Large intestine (tissue), 3 donors: Measurements from ENCODE around the gene TMEM244. TPM values are rescaled to one million over a fixed set of nuclear protein-coding genes. Genes with fewer than 3 reads are reported as not detected.
"Not testable (repeated sequence)": the region's sequence is repeated elsewhere in the genome, so short reads cannot be mapped to it uniquely, and the experiment has no call there.

Experiments used
- DNase-seq, 2 donors: peaks; one replicate each; pipeline versions ENCODE4 v3.0.0 to v3.0.0-alpha.2; 2013
- H3K27ac ChIP-seq: one replicate; pipeline ENCODE4 v1.5.1; 2013; ENCODE audit warnings: low read length
- H3K27me3 ChIP-seq: 2 replicates; pipeline ENCODE4 v1.6.1; 2013; ENCODE audit warnings: low read length; ENCODE audit not compliant: control insufficient read depth, insufficient read depth
- H3K36me3 ChIP-seq: 2 replicates; pipeline ENCODE4 v1.6.1; 2013; ENCODE audit warnings: low read length; ENCODE audit not compliant: control insufficient read depth, insufficient read depth
- H3K4me1 ChIP-seq: one replicate; pipeline ENCODE4 v1.6.1; 2013; ENCODE audit warnings: low read length; ENCODE audit not compliant: control insufficient read depth, insufficient read depth
- H3K4me3 ChIP-seq: one replicate; pipeline ENCODE4 v1.5.1; 2013; ENCODE audit warnings: low read length
- H3K9me3 ChIP-seq: one replicate; pipeline ENCODE4 v1.6.1; 2013; ENCODE audit warnings: mild to moderate bottlenecking, low read depth, low read length, moderate library complexity; ENCODE audit not compliant: control insufficient read depth
- WGBS: methylation state at CpG from one replicate; pipeline ENCODE4 v1.1.5; 2013; ENCODE audit warnings: low lambda C conversion rate; ENCODE audit not compliant: insufficient coverage; 5-methylcytosine and 5-hydroxymethylcytosine counted together
- polyA plus RNA-seq: library from polyadenylated mRNA; unstranded; fragments of 120-200 nt; gene quantifications from one replicate; pipeline ENCODE4 v1.2.1, GENCODE V29; 2013

TMEM244 gene
- polyA plus RNA-seq, 1 donor = not detected

DNA sequence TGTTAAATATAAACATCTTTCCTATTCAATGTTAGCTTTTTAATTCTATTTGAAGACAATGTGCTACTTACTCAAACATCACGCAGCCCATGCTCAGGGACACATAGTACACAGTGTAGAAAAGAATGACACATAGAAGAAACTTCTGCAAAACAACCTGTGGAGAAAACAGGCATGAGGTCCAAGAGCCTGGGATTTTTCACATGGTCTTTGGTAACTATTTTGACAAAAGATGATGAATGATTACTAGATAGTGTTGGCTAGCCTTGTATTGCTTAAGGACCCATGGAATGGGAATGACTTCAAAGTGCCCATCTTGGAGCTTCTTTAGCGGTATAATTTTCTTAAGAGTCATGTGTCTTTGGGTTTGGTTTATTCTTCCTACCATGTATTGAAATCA, 15.4 kb downstream of the TMEM244 start:
- no peak overlapping the region for H3K27ac ChIP-seq
- peaks cover 3% of the 10 kb centered on the region for H3K27me3 ChIP-seq
- H3K36me3 ChIP-seq = no peaks in the 10 kb centered on the region
- H3K4me3 ChIP-seq = no peak overlapping the region
- no peaks in the 10 kb centered on the region for H3K4me1 ChIP-seq
- WGBS = 100% methylated on average over 1 of the region's 2 CpGs
- DNase-seq = no peak
- H3K9me3 ChIP-seq = no peaks in the 10 kb centered on the region

GRCh38 chr6:129844118-129844891, 16.8 kb downstream of the TMEM244 start:
- WGBS = 100% methylated on average over 1 of the region's 10 CpGs
- H3K9me3 ChIP-seq = no peaks in the 10 kb centered on the region
- no peak for DNase-seq
- no peaks in the 10 kb centered on the region for H3K4me1 ChIP-seq
- H3K4me3 ChIP-seq = no peak overlapping the region
- H3K36me3 ChIP-seq = no peaks in the 10 kb centered on the region
- H3K27me3 ChIP-seq = peaks cover 3% of the 10 kb centered on the region
- H3K27ac ChIP-seq = no peak overlapping the region

DNA sequence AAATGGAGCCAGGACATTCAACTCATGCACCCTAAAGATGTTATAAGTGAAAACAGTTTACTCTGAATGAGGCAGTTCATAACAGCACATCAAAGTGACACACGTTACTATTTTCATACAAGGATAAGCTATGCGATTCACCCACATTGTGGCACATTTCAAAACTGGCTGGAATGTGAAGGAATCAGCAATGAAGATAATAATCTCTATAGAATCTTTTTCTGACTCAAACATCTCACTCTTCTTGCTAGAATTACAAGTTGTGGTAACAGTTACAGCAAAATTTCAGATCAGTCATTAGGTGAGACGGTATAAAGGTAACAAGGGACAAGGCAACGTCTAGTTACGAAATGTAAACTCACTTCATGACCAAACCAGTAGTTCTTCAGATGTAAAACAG, 17.5 kb downstream of the TMEM244 start:
- H3K4me1 ChIP-seq = no peaks in the 10 kb centered on the region
- H3K4me3 ChIP-seq = no peak overlapping the region
- WGBS = no CpG with 5 or more reads among the region's 5 CpGs
- H3K27me3 ChIP-seq = peaks cover 3% of the 10 kb centered on the region
- no peak overlapping the region for H3K27ac ChIP-seq
- no peak for DNase-seq
- no peaks in the 10 kb centered on the region for H3K9me3 ChIP-seq
- no peaks in the 10 kb centered on the region for H3K36me3 ChIP-seq

DNA sequence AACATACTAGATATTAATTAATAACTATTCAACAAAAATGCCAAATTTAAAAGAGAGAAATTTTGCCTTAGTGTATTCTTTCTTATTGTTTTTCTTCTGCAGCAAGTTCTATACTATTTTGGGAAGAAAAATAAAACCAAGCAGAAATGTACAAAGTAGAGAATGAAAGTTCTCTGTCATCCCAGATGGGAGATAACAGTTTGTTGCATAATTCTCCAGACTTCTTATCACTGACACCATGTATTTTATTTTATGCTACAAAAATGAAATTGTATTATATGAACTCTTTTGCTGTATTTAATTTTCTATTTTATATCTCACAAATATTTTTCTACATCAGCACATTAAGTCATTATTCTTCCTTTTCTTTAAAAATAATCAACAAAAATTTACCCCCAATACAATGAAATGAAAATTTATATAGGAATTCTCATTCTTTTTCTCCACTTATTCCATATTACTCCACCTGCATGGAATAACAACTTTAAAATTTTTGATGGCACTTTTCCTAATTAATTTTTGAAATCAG, 18.2 kb downstream of the TMEM244 start:
- DNase-seq = no peak
- Histone ChIP-seq H3K27ac (no peak overlapping the region), H3K27me3 (peaks cover 3% of the 10 kb centered on the region), H3K4me1 (no peaks in the 10 kb centered on the region), H3K36me3 (no peaks in the 10 kb centered on the region), H3K9me3 (no peaks in the 10 kb centered on the region), H3K4me3 (no peak overlapping the region)

DNA sequence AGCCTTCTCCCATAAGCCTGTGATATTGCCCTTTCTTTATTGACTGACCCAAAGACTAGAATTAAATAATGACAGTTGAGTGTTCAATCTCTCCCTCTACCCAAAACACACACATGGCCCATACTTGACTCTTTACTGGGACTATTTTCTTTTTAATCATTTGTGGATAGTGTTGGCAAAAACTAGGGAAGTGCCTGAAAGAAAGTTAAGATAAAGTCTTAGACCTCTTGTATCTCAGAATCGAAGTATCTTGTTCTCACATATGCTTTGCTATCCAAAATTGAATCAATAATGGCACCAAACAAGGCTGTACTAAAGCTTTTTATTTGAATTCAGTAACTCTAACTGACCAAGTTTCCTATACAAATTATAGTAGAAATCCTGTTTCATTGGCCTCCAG, 19.0 kb downstream of the TMEM244 start:
- WGBS = no CpG with 5 or more reads among the region's 1 CpG
- Histone ChIP-seq H3K36me3 (no peaks in the 10 kb centered on the region), H3K4me3 (no peak overlapping the region), H3K27me3 (peaks cover 3% of the 10 kb centered on the region), H3K4me1 (no peaks in the 10 kb centered on the region), H3K9me3 (no peaks in the 10 kb centered on the region), H3K27ac (no peak overlapping the region)
- no peak for DNase-seq

DNA sequence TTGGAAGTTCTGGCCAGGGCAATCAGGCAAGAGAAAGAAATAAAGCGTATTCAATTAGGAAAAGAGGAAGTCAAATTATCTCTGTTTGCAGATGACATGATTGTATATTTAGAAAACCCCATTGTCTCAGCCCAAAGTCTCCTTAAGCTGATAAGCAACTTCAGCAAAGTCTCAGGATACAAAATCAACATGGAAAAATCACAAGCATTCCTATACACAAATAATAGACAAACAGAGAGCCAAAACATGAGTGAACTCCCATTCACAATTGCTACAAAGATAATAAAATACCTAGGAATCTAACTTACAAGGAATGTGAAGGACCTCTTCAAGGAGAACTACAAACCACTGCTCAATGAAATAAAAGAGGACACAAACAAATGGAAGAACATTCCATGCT, 21.6 kb downstream of the TMEM244 start:
- H3K36me3 ChIP-seq, H3K4me3 ChIP-seq, DNase-seq, H3K27me3 ChIP-seq, H3K9me3 ChIP-seq, H3K4me1 ChIP-seq, H3K27ac ChIP-seq: not testable (repeated sequence)
- WGBS = no CpG with 5 or more reads among the region's 1 CpG

GRCh38 chr6:129835691-129836090, 25.4 kb downstream of the TMEM244 start:
- Histone ChIP-seq H3K4me1 (no peaks in the 10 kb centered on the region), H3K36me3 (no peaks in the 10 kb centered on the region), H3K9me3 (no peaks in the 10 kb centered on the region), H3K4me3 (no peak overlapping the region), H3K27me3 (no peaks in the 10 kb centered on the region), H3K27ac (no peak overlapping the region)
- no CpG with 5 or more reads among the region's 11 CpGs for WGBS
- DNase-seq = no peak

GRCh38 chr6:129832299-129832698, 28.8 kb downstream of the TMEM244 start:
- Histone ChIP-seq H3K9me3 (no peaks in the 10 kb centered on the region), H3K27ac (no peak overlapping the region), H3K27me3 (no peaks in the 10 kb centered on the region), H3K4me3 (no peak overlapping the region), H3K36me3 (no peaks in the 10 kb centered on the region), H3K4me1 (no peaks in the 10 kb centered on the region)
- DNase-seq = no peak
- WGBS = 89% methylated on average over 3 of the region's 7 CpGs

DNA sequence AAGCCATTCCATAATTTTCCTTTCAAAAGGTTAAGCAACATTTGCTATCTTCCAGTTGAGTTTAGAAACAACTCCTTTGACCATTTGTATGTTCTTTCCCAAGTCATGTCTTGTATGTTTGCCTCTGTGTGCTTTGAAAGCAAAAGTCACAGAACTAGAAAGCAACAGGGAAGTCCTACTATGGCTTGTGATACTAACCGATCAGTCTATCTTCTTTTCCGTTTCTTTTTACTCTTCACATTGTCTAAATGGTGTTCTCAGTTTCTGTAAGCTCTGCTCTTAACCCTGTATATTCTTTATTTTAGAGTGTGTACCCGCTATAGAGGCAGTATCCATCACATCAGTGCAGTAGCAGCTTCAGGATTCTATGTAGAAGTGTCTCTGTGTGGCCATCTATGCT, 32.9 kb downstream of the TMEM244 start:
- H3K36me3 ChIP-seq = no peaks in the 10 kb centered on the region
- no peaks in the 10 kb centered on the region for H3K9me3 ChIP-seq
- H3K4me3 ChIP-seq = no peak overlapping the region
- no peaks in the 10 kb centered on the region for H3K27me3 ChIP-seq
- no peak overlapping the region for H3K27ac ChIP-seq
- DNase-seq = no peak
- 82% methylated on average over 2 of the region's 3 CpGs for WGBS
- no peaks in the 10 kb centered on the region for H3K4me1 ChIP-seq

DNA sequence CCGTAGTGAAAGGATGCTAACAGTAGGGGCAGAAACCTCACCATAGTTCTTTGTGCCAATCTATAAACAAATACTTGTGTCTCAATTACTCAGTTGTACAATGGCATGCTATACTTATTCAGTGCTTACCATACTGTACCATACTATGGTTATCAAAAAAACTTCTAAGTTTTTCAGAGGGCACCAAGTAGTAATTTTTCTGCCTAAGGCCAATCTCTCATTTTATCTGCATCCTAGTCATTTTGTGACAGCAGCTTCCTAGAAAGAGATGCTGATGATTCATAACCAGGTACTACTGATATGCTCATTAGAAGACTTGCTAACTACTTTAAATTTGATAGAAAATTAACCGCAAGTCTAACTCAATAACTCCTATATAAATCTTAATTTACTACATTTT, 42.9 kb downstream of the TMEM244 start:
- no peak for DNase-seq
- H3K4me3 ChIP-seq = no peak overlapping the region
- peaks cover 2% of the 10 kb centered on the region for H3K27me3 ChIP-seq
- H3K4me1 ChIP-seq = no peaks in the 10 kb centered on the region
- no peaks in the 10 kb centered on the region for H3K36me3 ChIP-seq
- H3K27ac ChIP-seq = no peak overlapping the region
- WGBS = 100% methylated on average over 2 of the region's 2 CpGs
- H3K9me3 ChIP-seq = no peaks in the 10 kb centered on the region

- Histone ChIP-seq H3K4me3 (no peak overlapping the region), H3K9me3 (no peaks in the 10 kb centered on the region), H3K27me3 (peaks cover 2% of the 10 kb centered on the region), H3K36me3 (no peaks in the 10 kb centered on the region), H3K27ac (no peak overlapping the region), H3K4me1 (no peaks in the 10 kb centered on the region)
- no CpG with 5 or more reads among the region's 1 CpG for WGBS
- DNase-seq = no peak
Measured at GRCh38 chr6:129817821-129818220, 43.3 kb downstream of the TMEM244 start.
